Measurements from ENCODE around the gene FKTN. TPM values are rescaled to one million over a fixed set of nuclear protein-coding genes. Genes with fewer than 3 reads are reported as not detected.

Gene FKTN
- polyA plus RNA-seq, 1 of the 3 experiments (the other 2 are of a cell fraction): 5.3 TPM

DNA sequence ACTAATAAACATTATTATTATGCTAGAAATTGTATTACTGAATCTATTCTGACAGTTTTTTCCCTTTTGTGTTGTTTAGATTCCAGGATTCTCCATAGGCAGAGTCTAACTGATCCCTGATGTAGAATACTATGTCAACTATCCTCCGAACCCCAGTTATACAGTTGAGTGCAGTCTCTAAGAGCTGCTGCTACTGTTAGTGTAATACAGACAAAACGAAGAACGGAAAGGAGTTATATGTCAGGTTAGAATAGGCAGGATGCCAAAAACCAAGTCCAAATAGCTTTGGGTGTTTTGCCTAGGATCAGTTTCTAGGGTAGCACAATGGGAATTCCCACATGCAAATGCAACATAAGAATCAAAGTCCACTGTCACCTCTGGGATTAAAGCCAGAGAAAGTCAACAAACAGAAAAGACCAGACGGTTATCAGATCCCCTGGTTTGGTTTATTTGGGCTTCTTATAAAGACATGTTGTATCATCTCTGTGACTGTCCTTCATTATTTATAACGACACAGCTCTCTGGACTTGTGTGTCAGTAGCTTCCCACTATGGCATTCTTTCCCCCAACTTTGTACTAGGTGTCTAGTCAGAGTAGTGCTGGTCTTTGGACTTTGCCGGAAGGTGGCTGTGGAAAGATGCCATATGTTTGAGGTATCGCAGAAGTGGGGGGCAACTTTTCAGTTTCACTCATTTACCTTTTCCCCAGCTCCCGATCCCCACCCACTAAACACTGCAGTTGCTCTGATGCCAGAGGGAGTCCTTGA is 121.5 kb downstream of the FKTN start:
- Histone ChIP-seq H3K27ac (ENCODE audit: low read depth in 2 of 2, low read length in 1 of 2) (no peak overlapping the region), H3K36me3 (replicated peaks in 1 of 2; ENCODE audit: control insufficient read depth in 1 of 2, insufficient read depth in 2 of 2, low read length in 1 of 2) (no peaks in the 10 kb centered on the region)
- CTCF ChIA-PET: interaction anchor here (0.6 to 2.4 kb wide), 3 partner anchors 11 to 208 kb away, joined by 3 to 10 read pairs (median 3); no protein-coding TSS in a partner anchor

More for the DNA sequence above, 121.5 kb downstream of the FKTN start:
- no peaks in the 10 kb centered on the region for H4K20me1 ChIP-seq (ENCODE audit: insufficient read depth)
- TF ChIP-seq JUND (IDR thresholded peaks at IDR 0.05) (no peak), MEF2A (IDR thresholded peaks at IDR 0.05; ENCODE audit: borderline replicate concordance, low read depth) (no peak), RXRA (IDR thresholded peaks at IDR 0.05; ENCODE audit: borderline replicate concordance, low read depth) (no peak), ELF1 (IDR thresholded peaks at IDR 0.05) (no peak), TEAD4 (IDR thresholded peaks at IDR 0.05; ENCODE audit: borderline replicate concordance, insufficient read depth) (no peak), CHD2 (IDR thresholded peaks at IDR 0.05; ENCODE audit: low read length, partially characterized antibody) (no peak), NFIC (IDR thresholded peaks at IDR 0.05; ENCODE audit: borderline replicate concordance) (no peak), GATA2 (CRISPR knock-in tag; IDR thresholded peaks at IDR 0.05) (no peak), NRF1 (IDR thresholded peaks at IDR 0.05; ENCODE audit: low read depth, low read length) (no peak), RFX5 (IDR thresholded peaks at IDR 0.05; ENCODE audit: low read length) (no peak), FOSL2 (IDR thresholded peaks at IDR 0.05; ENCODE audit: borderline replicate concordance, low read depth) (no peak), EP300 (IDR thresholded peaks at IDR 0.05; ENCODE audit: borderline replicate concordance in 1 of 2, low read depth in 1 of 2, low read length in 1 of 2) (no peak)
- TF ChIP-seq, protein P1, sequence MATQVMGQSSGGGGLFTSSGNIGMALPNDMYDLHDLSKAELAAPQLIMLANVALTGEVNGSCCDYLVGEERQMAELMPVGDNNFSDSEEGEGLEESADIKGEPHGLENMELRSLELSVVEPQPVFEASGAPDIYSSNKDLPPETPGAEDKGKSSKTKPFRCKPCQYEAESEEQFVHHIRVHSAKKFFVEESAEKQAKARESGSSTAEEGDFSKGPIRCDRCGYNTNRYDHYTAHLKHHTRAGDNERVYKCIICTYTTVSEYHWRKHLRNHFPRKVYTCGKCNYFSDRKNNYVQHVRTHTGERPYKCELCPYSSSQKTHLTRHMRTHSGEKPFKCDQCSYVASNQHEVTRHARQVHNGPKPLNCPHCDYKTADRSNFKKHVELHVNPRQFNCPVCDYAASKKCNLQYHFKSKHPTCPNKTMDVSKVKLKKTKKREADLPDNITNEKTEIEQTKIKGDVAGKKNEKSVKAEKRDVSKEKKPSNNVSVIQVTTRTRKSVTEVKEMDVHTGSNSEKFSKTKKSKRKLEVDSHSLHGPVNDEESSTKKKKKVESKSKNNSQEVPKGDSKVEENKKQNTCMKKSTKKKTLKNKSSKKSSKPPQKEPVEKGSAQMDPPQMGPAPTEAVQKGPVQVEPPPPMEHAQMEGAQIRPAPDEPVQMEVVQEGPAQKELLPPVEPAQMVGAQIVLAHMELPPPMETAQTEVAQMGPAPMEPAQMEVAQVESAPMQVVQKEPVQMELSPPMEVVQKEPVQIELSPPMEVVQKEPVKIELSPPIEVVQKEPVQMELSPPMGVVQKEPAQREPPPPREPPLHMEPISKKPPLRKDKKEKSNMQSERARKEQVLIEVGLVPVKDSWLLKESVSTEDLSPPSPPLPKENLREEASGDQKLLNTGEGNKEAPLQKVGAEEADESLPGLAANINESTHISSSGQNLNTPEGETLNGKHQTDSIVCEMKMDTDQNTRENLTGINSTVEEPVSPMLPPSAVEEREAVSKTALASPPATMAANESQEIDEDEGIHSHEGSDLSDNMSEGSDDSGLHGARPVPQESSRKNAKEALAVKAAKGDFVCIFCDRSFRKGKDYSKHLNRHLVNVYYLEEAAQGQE (IDR thresholded peaks at IDR 0.05; ENCODE audit: low read depth, low read length): no peak
- TF ChIP-seq, protein P2, sequence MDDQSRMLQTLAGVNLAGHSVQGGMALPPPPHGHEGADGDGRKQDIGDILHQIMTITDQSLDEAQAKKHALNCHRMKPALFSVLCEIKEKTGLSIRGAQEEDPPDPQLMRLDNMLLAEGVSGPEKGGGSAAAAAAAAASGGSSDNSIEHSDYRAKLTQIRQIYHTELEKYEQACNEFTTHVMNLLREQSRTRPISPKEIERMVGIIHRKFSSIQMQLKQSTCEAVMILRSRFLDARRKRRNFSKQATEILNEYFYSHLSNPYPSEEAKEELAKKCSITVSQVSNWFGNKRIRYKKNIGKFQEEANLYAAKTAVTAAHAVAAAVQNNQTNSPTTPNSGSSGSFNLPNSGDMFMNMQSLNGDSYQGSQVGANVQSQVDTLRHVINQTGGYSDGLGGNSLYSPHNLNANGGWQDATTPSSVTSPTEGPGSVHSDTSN (IDR thresholded peaks at IDR 0.05): no peak
- TF ChIP-seq, protein P3, sequence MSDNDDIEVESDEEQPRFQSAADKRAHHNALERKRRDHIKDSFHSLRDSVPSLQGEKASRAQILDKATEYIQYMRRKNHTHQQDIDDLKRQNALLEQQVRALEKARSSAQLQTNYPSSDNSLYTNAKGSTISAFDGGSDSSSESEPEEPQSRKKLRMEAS (IDR thresholded peaks at IDR 0.05; ENCODE audit: low read depth): no peak
- TF ChIP-seq, protein P4, sequence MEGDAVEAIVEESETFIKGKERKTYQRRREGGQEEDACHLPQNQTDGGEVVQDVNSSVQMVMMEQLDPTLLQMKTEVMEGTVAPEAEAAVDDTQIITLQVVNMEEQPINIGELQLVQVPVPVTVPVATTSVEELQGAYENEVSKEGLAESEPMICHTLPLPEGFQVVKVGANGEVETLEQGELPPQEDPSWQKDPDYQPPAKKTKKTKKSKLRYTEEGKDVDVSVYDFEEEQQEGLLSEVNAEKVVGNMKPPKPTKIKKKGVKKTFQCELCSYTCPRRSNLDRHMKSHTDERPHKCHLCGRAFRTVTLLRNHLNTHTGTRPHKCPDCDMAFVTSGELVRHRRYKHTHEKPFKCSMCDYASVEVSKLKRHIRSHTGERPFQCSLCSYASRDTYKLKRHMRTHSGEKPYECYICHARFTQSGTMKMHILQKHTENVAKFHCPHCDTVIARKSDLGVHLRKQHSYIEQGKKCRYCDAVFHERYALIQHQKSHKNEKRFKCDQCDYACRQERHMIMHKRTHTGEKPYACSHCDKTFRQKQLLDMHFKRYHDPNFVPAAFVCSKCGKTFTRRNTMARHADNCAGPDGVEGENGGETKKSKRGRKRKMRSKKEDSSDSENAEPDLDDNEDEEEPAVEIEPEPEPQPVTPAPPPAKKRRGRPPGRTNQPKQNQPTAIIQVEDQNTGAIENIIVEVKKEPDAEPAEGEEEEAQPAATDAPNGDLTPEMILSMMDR (IDR thresholded peaks at IDR 0.05): no peak
- TF ChIP-seq, protein P5, sequence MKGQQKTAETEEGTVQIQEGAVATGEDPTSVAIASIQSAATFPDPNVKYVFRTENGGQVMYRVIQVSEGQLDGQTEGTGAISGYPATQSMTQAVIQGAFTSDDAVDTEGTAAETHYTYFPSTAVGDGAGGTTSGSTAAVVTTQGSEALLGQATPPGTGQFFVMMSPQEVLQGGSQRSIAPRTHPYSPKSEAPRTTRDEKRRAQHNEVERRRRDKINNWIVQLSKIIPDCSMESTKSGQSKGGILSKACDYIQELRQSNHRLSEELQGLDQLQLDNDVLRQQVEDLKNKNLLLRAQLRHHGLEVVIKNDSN (IDR thresholded peaks at IDR 0.05; ENCODE audit: borderline replicate concordance, low read depth): no peak
- H3K4me2 ChIP-seq: no peak overlapping the region
- H3K27me3 ChIP-seq (ENCODE audit: insufficient read depth): no peaks in the 10 kb centered on the region
- H3K4me3 ChIP-seq (ENCODE audit: low read depth in 2 of 2, low read length in 1 of 2): no peak overlapping the region
- no peaks in the 10 kb centered on the region; a peak in 1 of 4 replicates for H3K4me1 ChIP-seq (ENCODE audit: control insufficient read depth in 1 of 2, insufficient read depth in 2 of 2, low read depth in 1 of 2, low read length in 1 of 2)
- H3K9me2 ChIP-seq: no peaks in the 10 kb centered on the region
- 73% methylated on average over 8 of the region's 8 CpGs for WGBS (ENCODE audit: low lambda C conversion rate)
- H3F3A ChIP-seq (replicated peaks; ENCODE audit: insufficient read depth): no peaks in the 10 kb centered on the region
- no peaks in the 10 kb centered on the region for H3K79me2 ChIP-seq (ENCODE audit: insufficient read depth)
- no peak overlapping the region for H3K9ac ChIP-seq
- no peak overlapping the region for H2AFZ ChIP-seq (ENCODE audit: low read depth)
- no peaks in the 10 kb centered on the region for H3K9me3 ChIP-seq
- POLR2A ChIA-PET: no interaction called here
- no peak for DNase-seq
